Gastroesophageal sphincter (tissue), 3 donors: ENCODE results near the gene TEKTIP1.

Experiments
- CTCF ChIP-seq, 4 experiments: fragments of 200-600 bp in 2 of 4; fragments of 450-650 bp in 2 of 4; sonication (generic) in 1 of 4; IDR thresholded peaks; one replicate each; pipeline ENCODE4 v1.5.1; 2017 to 2019; ENCODE audit warnings: antibody characterized with exemption in 4 of 4, mild to moderate bottlenecking in 2 of 4, moderate library complexity in 2 of 4
- EP300 ChIP-seq: sonication (generic); formaldehyde crosslinking; IDR thresholded peaks from one replicate; pipeline ENCODE4 v1.6.1; 2017; ENCODE audit warnings: antibody characterized with exemption, mild to moderate bottlenecking
- POLR2A ChIP-seq, 2 donors: fragments of 450-650 bp; IDR thresholded peaks; one replicate each; pipeline ENCODE4 v1.6.1; 2017; ENCODE audit warnings: antibody characterized with exemption in 2 of 2, mild to moderate bottlenecking in 2 of 2, moderate library complexity in 1 of 2
- POLR2AphosphoS5 ChIP-seq: sonication (generic); formaldehyde crosslinking; IDR thresholded peaks from one replicate; pipeline ENCODE4 v1.6.1; 2017; ENCODE audit warnings: antibody characterized with exemption

DNA sequence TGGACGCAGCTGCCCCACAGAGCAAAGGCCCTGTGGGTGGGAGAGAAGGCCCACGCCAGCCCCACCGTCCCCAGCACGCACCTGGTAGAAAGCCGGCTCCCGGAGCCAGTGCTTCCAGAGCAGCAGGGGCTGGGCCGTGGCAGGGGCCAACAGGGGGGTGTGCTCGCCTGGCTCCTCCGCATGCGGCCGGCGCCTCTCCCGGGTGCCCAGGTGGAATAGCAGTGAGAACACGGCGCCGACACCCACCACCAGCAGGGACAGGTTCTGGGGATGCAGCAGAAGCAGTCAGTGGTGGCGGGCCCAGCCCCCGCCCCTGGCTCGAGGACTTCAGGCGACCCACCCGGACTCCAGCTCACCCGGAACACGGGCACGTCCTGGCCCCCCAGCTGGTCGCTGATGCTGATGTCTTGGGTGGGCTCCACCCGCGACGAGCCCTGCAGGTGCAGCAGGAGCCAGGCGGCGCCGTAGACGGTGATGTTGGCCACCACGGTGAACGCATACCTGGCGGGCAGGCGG lies 8.9 kb downstream of the TEKTIP1 start:
- TF ChIP-seq CTCF (IDR thresholded peaks at IDR 0.05) (no peak), POLR2AphosphoS5 (no peak), POLR2A (IDR thresholded peaks at IDR 0.05) (no peak), EP300 (no peak)
